Activated CD8-positive, alpha-beta memory T cell treated with anti-CD3 and anti-CD28 coated beads, Interleukin-2, amount 50 U/mL, for 1 hour (primary cell): ENCODE results near the gene ARHGAP22.

Experiments
- DNase-seq: peaks from one replicate; pipeline ENCODE4 v3.0.0-alpha.2; 2020; ENCODE audit errors: extremely low read depth

The ARHGAP22 gene

GRCh38 chr10:48511875-48512231, 93.0 kb downstream of the ARHGAP22 start:
- no peak for DNase-seq

DNA sequence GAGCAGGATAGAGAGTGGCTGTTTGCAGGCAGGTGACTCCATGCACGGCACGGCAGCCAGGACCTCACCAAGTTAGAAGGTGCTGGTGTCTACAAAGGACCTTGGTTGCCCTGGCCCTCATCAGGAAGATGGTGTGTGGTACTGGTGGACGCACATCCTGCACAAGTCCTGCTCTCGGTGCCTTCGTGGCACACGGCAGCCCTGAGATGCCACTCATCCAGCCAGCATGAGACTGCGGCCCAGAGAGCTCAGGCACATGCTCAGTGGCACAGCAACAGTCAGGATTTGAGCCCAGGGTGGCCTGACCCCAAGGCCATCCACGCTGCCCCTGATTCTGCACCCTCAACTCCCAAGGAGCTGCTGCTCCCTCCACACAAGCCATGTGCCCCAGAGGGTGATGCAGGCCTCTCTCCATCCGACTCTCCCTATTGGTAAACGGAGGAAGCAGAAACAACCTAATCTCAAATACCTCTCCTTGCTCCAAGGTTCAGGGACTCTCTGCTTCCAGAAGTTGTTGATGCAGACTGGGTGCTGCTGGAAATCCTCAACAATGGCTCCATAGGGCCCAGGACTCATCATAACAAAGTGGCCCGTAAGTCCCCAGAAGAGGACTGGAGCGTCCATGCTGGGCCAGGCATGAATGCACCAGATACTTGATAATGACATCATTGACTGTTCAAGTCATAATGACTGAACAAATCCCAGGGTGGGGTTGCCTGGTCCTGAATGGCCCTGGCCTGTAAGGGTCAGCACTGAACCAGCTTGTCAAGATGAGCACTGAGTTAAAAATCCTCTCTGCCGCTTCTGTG, 93.6 kb downstream of the ARHGAP22 start:
- DNase-seq = no peak

DNA sequence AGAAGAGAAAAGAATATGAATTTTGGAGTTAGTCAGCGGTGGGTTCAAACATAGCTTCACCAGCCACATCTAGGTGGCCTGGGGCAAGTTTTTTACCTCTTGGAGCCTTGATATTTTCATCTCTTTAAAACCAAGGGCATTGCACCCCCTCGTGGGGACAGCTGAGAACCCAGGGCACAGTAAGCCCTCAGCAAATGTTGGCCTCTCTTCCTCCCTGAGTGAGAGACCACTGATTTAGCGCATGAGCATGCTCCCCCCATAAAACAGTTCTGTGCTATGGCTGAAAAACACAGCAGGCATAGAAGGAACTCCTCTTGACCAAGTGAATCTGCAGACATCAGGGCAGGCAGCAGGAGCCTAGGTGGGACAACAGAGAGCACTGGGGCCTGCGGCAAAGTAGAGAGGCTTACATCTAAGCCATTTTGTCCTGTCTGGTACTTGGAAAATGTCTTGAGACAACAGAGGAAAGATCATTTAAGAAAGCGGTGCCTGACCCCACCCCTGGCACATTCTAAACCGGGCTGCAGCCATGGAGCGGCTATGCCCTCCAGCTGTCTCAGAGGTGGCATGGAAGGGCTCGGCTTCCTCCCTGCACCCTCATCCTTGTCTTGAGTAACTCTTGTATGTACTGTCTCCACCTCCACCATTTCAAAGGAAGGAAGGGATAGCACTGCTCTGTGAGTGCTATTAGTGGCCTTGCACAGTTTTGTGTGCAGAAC, 94.7 kb downstream of the ARHGAP22 start:
- no peak for DNase-seq

GRCh38 chr10:48508791-48509772, 95.8 kb downstream of the ARHGAP22 start:
- no peak for DNase-seq

GRCh38 chr10:48507933-48508790, 96.7 kb downstream of the ARHGAP22 start:
- no peak for DNase-seq

DNA sequence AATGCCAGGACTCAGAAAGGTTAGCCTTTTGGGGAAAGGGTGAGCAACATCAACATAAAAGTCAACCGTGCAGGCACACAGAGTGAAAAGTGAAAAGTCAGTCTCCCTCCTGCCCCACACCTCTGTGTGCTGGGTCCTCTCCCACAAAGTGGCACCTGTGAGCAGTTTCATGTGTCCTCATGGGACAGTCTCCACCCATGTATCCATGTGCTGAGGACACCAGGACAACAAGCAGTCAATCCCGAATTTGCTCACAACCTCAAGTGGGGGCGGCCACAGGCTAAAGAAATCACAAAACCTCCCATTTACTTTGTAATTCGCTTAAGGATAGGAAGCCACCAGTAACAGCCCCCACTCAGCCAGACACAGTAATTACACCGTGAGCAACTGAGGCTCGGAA, 97.4 kb downstream of the ARHGAP22 start:
- DNase-seq = no peak

GRCh38 chr10:48506147-48506917, 98.5 kb downstream of the ARHGAP22 start:
- DNase-seq = no peak

GRCh38 chr10:48505394-48506112, 99.3 kb downstream of the ARHGAP22 start:
- DNase-seq = no peak

DNA sequence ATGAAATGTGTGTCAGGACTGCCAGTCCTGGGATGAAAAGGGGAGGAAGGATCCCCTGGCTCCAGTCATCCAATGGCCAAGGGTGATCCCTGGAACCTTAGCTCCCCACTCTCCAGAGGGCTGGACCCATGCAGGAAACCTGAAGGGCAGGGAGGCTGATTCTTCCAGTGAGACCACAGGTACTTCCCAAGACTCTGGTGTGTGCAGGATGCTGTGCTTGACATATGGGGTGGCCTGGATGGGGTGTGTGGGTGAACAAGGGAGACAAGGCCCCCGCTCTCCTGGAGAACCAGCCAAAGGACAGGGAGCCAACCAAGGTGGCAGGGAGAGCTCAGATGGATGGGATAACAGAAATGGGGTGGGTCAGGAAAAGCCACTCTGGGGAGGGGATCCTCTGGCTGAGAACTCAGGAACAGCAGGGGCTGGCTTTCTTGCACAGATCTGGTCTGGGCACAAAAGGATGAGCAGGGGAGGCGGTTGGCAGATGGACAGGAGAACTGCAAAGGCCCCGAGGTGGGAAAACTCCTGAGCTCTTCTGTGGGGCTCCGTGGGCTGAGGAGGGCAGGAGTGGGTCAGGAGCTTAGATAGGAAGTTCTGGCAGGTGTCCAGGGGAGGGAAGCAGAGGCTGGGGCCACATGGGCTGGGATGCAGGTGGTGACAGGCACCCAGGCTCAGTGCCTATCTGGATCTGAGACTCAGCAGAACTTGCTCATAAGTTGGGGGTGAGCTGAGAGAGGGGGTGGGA, 100.6 kb downstream of the ARHGAP22 start:
- DNase-seq = no peak

- no peak for DNase-seq
Observed at GRCh38 chr10:48503293-48503911, 101.5 kb downstream of the ARHGAP22 start.

DNA sequence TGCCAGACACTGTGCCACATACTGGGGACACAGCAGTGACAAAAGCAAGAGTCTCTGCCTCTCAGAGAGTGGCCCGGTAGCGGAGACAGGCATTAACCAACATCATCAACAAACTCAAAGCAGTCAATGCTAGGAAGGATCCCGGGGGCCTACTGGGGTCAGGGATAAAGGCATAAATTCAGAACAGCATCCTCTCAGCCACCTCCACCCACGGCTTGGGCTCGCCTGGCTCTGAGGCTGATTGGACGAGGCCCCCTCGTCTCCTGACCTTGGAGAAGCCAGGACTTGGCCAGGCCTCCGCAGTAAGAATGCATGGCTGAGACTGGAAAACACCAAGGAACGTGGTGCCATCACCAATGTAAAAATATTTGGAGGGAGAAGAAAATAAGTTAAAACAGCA, 102.1 kb downstream of the ARHGAP22 start:
- no peak for DNase-seq

GRCh38 chr10:48501787-48502771, 102.8 kb downstream of the ARHGAP22 start:
- no peak for DNase-seq

DNA sequence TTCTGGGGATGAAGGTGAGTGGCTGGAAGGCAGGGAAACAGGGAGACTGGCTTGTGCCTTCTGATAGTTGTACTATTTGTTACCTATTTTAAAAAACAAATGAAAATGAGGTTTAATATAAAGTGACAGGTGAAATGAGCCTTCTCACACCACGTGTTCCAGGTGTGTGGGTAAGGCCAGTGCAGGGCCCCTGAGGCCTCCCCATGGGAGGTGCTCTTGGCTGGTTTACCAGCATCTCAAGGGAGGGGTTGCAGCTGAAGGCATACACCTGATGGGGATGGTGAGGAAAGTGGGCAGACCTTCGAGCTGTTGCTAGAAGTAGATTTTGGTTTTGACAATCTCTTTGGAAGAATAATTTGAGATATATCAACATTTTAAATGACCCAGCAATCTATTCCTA, 103.6 kb downstream of the ARHGAP22 start:
- no peak for DNase-seq

DNA sequence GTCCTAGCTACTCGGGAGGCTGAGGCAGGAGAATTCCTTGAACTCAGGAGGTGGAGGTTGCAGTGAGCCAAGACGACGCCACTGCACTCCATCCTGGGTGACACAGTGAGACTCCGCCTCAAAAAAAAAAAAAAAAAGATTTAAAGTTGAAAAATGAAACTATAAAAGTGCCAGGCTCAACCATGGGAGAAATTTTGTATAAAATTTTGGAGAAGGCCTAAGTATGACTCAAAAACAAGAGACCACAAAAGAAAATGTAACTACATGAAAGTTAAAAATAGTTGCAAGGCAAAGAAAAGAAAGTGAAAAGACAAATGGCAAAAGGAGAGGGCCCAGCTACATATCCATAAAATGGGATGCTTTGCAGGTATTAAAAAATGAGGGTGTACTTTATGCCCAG, 104.1 kb downstream of the ARHGAP22 start:
- no peak for DNase-seq

DNA sequence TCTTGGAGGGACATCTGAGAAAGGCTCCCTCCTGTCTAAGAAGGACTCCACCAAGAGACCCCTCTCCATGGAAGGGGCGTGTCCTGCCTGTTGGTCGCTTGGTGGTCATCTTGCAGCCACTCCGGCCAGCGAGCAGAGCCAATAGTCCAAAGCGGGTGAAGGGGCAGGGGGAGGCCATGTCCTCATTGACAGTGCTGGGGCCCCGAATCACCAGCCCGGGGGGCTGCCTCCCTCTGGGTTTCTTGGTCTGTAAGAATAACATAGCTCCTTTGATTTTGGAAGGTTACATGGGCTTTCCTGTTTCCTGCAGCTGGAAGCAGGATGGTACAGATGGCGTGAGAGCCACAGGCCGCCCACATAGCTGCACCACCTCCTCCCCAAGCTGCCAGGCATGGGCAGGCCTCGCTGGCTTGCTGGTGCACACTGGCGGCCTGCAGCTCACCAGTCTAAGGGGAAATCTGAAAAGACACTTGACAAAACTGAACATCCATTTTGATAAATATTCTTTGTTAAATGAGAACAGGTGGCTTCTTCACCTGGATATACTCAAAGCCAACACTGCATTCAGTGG, 105.8 kb downstream of the ARHGAP22 start:
- DNase-seq = no peak

DNA sequence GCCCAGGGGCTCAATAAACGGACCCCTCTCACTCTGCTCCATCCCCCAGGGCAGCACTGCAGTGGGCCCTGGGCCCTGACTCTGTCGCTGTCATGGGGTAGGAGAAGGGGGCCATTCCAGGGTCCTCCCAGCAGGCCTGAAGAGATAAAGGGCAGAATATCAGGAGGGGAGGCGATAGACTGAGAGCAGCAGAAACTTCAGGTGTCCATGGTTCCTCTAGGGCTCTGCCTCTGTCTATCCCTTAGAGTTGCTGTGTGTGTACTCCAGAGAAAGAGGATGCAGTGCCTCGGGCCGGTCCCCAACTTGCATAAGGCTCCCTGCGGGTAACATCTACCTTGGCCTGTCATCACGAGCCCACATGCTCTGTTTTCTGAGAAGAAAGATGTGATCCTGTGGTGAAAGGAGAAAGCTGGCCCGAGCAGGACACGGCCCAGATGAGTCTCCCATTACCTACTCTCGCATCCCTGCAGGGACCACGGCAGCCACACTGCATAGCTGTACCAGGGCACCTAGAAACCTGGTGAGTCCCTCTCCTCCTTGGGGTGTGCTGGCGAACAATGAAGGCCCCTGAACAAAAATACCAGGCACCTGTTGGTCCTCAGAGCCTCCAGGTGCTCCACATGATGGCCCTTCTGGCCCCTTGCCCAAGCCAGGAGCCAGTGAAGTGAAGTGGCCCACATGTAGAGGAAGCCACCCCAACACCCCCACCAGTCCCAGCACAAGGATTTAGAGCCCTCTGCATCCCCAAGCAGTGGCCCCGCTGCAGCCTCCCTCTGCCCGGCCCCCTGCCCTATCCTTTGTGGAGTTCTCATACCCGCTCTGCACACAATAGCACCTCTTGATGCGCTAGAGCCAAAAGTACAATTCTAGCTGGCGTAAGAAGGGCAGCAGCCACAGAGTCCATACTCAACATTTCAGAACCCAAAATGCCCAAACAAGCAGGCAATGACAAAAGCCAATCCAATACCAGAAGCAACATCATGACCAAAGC, 106.8 kb downstream of the ARHGAP22 start:
- no peak for DNase-seq
